Upper lobe of left lung (tissue), 6 donors: Measurements from ENCODE around the gene FRAT1. TPM values are rescaled to one million over a fixed set of nuclear protein-coding genes. Genes with fewer than 3 reads are reported as not detected.

Experiments used
- ATAC-seq, 2 donors: fragments of 200-7000 bp; cut with Tn5 transposase; one replicate each; pipeline ENCODE4 v1.9.1; 2022; ENCODE audit warnings: mild to moderate bottlenecking in 2 of 2, moderate library complexity in 2 of 2; ENCODE audit not compliant: low FRiP score in 2 of 2
- DNase-seq, 2 donors: peaks; one replicate each; pipeline ENCODE4 v3.0.0-alpha.2; 2019 to 2020
- H3K27ac ChIP-seq, 4 donors: fragments of 200-600 bp; sonication (generic); one replicate each; pipeline ENCODE4 v1.5.1; 2016 to 2019
- H3K27me3 ChIP-seq, 4 donors: fragments of 200-600 bp; sonication (generic); one replicate each; pipeline ENCODE4 v1.5.1; 2017 to 2019
- H3K36me3 ChIP-seq, 4 donors: fragments of 200-600 bp; sonication (generic); one replicate each; pipeline ENCODE4 v1.5.1; 2016 to 2019
- H3K4me1 ChIP-seq, 4 donors: fragments of 200-600 bp; sonication (generic); one replicate each; pipeline ENCODE4 v1.5.1; 2018 to 2019
- H3K4me3 ChIP-seq, 4 donors: fragments of 200-600 bp; sonication (generic); one replicate each; pipeline ENCODE4 v1.5.1; 2017 to 2019; ENCODE audit warnings: mild to moderate bottlenecking in 2 of 4, moderate library complexity in 1 of 4
- H3K9me3 ChIP-seq, 4 donors: fragments of 200-600 bp; sonication (generic); one replicate each; pipeline ENCODE4 v1.5.1; 2018 to 2019
- CTCF ChIP-seq, 6 experiments: fragments of 450-650 bp in 4 of 6; fragments of 200-600 bp in 2 of 6; sonication (generic) in 2 of 6; IDR thresholded peaks; one replicate each; pipeline ENCODE4 v1.5.1; 2016 to 2019; ENCODE audit warnings: antibody characterized with exemption in 6 of 6
- EP300 ChIP-seq, 4 donors: sonication (generic); formaldehyde crosslinking; IDR thresholded peaks; one replicate each; pipeline ENCODE4 v1.5.1; 2017; ENCODE audit warnings: antibody characterized with exemption in 4 of 4, control low read depth in 2 of 4
- POLR2A ChIP-seq, 4 donors: fragments of 450-650 bp; IDR thresholded peaks; one replicate each; pipeline ENCODE4 v1.5.1; 2016 to 2017; ENCODE audit warnings: antibody characterized with exemption in 4 of 4, mild to moderate bottlenecking in 2 of 4
- POLR2AphosphoS5 ChIP-seq, 2 donors: sonication (generic); formaldehyde crosslinking; IDR thresholded peaks; one replicate each; pipeline ENCODE4 v1.5.1; 2017; ENCODE audit warnings: antibody characterized with exemption in 2 of 2
- WGBS, 2 donors: methylation state at CpG; one replicate each; pipeline ENCODE4 v1.1.5; 2017 to 2018; 5-methylcytosine and 5-hydroxymethylcytosine counted together
- total RNA-seq, 6 donors: library from RNA; depleted of rRNA in 4 of 6; stranded (reverse); fragments of >200 nt in 4 of 6; gene quantifications; one replicate each; pipeline versions ENCODE4 v1.1.0 to v1.2.1, GENCODE V29; 2016 to 2021
- donor health status: DM: no; HTN: no; CAD: no; lungs with moderate emphysema.
- donor health status: DM: no; HTN: yes; CAD: no; lungs with severe emphysema.

FRAT1 gene
- total RNA-seq, 6 donors from 2014 or later = 8.9 to 20.2 (median 15.4) TPM

GRCh38 chr10:97334370-97335175 lies 15.5 kb downstream of the FRAT1 start, which contains the start of gene FRAT2:
Gene FRAT2, minus strand, starts transcription at chr10:97334729. Its CDS starts 157 bp downstream, at chr10:97334572.
- TF ChIP-seq POLR2AphosphoS5 (IDR thresholded peaks at IDR 0.05) (peak; percentile 84 to 95), EP300 (IDR thresholded peaks at IDR 0.05) (peak in 1 of 4 donors; percentile 51), CTCF (IDR thresholded peaks at IDR 0.05) (peak in 3 of 6 experiments; percentile 29 to 42 (median 35)), POLR2A (IDR thresholded peaks at IDR 0.05) (peak in 3 of 4 donors; percentile 80 to 97 (median 93))
- peak within 1 kb of the TSS; percentile 68 to 93 (median 87) for H3K4me3 ChIP-seq
- H3K27ac ChIP-seq = peak within 1 kb of the TSS; percentile 94 to 99 (median 96)
- 0% methylated on average over 51 of the region's 103 CpGs; no CpG with 5 or more reads in 1 of the 2 donors for WGBS, 2 donors
- H3K27me3 ChIP-seq = no peaks in the 10 kb centered on the region
- DNase-seq (peak; percentile 93 to 98), ATAC-seq (peak; percentile 95 to 97)
- peaks cover 42 to 70% (median 53%) of the 10 kb centered on the region in 4 donors for H3K4me1 ChIP-seq
- no peaks in the 10 kb centered on the region for H3K9me3 ChIP-seq
- H3K36me3 ChIP-seq = no peaks in the 10 kb centered on the region

GRCh38 chr10:97335188-97335619 lies 16.1 kb downstream of the FRAT1 start:
- no peaks in the 10 kb centered on the region for H3K36me3 ChIP-seq
- H3K4me3 ChIP-seq = peak overlapping the region; percentile 68 to 93 (median 87)
- H3K27ac ChIP-seq = peak overlapping the region; percentile 94 to 99 (median 96)
- 9 to 16% methylated on average over 14 to 25 of the region's 25 CpGs for WGBS, 2 donors
- H3K4me1 ChIP-seq = peaks cover 39 to 63% (median 49%) of the 10 kb centered on the region in 4 donors
- ATAC-seq (no peak), DNase-seq (peak in 1 of 2 donors; percentile 87)
- no peak for TF ChIP-seq POLR2A (IDR thresholded peaks at IDR 0.05)
- no peak for TF ChIP-seq CTCF (IDR thresholded peaks at IDR 0.05)
- no peak for TF ChIP-seq EP300 (IDR thresholded peaks at IDR 0.05)
- no peak for TF ChIP-seq POLR2AphosphoS5 (IDR thresholded peaks at IDR 0.05)
- no peaks in the 10 kb centered on the region for H3K27me3 ChIP-seq
- H3K9me3 ChIP-seq = no peaks in the 10 kb centered on the region

GRCh38 chr10:97336006-97336405 lies 16.9 kb downstream of the FRAT1 start:
- no peaks in the 10 kb centered on the region for H3K27me3 ChIP-seq
- no peaks in the 10 kb centered on the region for H3K9me3 ChIP-seq
- ATAC-seq (no peak), DNase-seq (no peak)
- H3K36me3 ChIP-seq = no peaks in the 10 kb centered on the region
- TF ChIP-seq POLR2A (IDR thresholded peaks at IDR 0.05) (no peak), EP300 (IDR thresholded peaks at IDR 0.05) (no peak), CTCF (IDR thresholded peaks at IDR 0.05) (no peak), POLR2AphosphoS5 (IDR thresholded peaks at IDR 0.05) (no peak)
- 37 to 45% methylated on average over 5 of the region's 5 CpGs for WGBS, 2 donors
- H3K4me3 ChIP-seq = no peak overlapping the region
- H3K27ac ChIP-seq = peak overlapping the region in 3 of 4 donors; percentile 46 to 95 (median 94)
- H3K4me1 ChIP-seq = peaks cover 32 to 57% (median 43%) of the 10 kb centered on the region in 4 donors

GRCh38 chr10:97336446-97336845 lies 17.4 kb downstream of the FRAT1 start:
- ATAC-seq = no peak
- H3K9me3 ChIP-seq = no peaks in the 10 kb centered on the region
- peaks cover 28 to 52% (median 39%) of the 10 kb centered on the region in 4 donors for H3K4me1 ChIP-seq
- no peak overlapping the region for H3K4me3 ChIP-seq
- H3K27ac ChIP-seq = peak overlapping the region; percentile 46 to 95 (median 86)
- WGBS, 2 donors = 38 to 43% methylated on average over 5 of the region's 5 CpGs
- H3K27me3 ChIP-seq = no peaks in the 10 kb centered on the region
- H3K36me3 ChIP-seq = no peaks in the 10 kb centered on the region
- DNase-seq = no peak
- TF ChIP-seq EP300 (IDR thresholded peaks at IDR 0.05) = no peak
- no peak for TF ChIP-seq POLR2A (IDR thresholded peaks at IDR 0.05)
- TF ChIP-seq POLR2AphosphoS5 (IDR thresholded peaks at IDR 0.05) = no peak
- TF ChIP-seq CTCF (IDR thresholded peaks at IDR 0.05) = no peak
